Thymus (tissue), 11 donors: ENCODE measurements around the gene SNX24. TPM values are rescaled to one million over a fixed set of nuclear protein-coding genes. Genes with fewer than 3 reads are reported as not detected.
"Not testable (repeated sequence)": the region's sequence is repeated elsewhere in the genome, so short reads cannot be mapped to it uniquely, and the experiment has no call there.

Source experiments
- DNase-seq, 9 donors: peaks; one replicate each; pipeline ENCODE4 v3.0.0-alpha.2; 2013; ENCODE audit warnings: low spot score in 9 of 9, low read depth in 6 of 9, missing footprints in 1 of 9
- H3K27ac ChIP-seq, 2 donors: one replicate each; pipeline ENCODE4 v1.5.1; 2013; ENCODE audit warnings: control low read depth in 1 of 2, low read depth in 1 of 2, low read length in 1 of 2, mild to moderate bottlenecking in 1 of 2, moderate library complexity in 1 of 2
- H3K27me3 ChIP-seq, 2 donors: one replicate each; pipeline ENCODE4 v1.5.1; 2013; ENCODE audit warnings: low read length in 1 of 2; ENCODE audit not compliant: control insufficient read depth in 2 of 2, insufficient read depth in 1 of 2
- H3K36me3 ChIP-seq, 2 donors: one replicate each; pipeline ENCODE4 v1.5.1; 2013; ENCODE audit warnings: low read length in 1 of 2, mild to moderate bottlenecking in 1 of 2, moderate library complexity in 1 of 2; ENCODE audit not compliant: control insufficient read depth in 2 of 2, insufficient read depth in 2 of 2
- H3K4me1 ChIP-seq, 2 donors: one replicate each; pipeline ENCODE4 v1.5.1; 2013; ENCODE audit warnings: low read length in 2 of 2; ENCODE audit not compliant: control insufficient read depth in 2 of 2, insufficient read depth in 2 of 2
- H3K4me3 ChIP-seq, 2 donors: one replicate each; pipeline ENCODE4 v1.5.1; 2013; ENCODE audit warnings: low read length in 2 of 2, control low read depth in 1 of 2, mild to moderate bottlenecking in 1 of 2
- H3K9me3 ChIP-seq, 2 donors: one replicate each; pipeline ENCODE4 v1.5.1; 2013; ENCODE audit warnings: low read length in 1 of 2, mild to moderate bottlenecking in 1 of 2; ENCODE audit not compliant: control insufficient read depth in 2 of 2, insufficient read depth in 1 of 2
- WGBS: extraction: QIAGEN DNeasy Blood & Tissue Kit; methylation state at CpG from one replicate; pipeline ENCODE4 v1.1.7; 2013; 5-methylcytosine and 5-hydroxymethylcytosine counted together
- polyA plus RNA-seq: library from polyadenylated mRNA; stranded (reverse); fragments of 200-250 nt; gene quantifications from one replicate; pipeline ENCODE4 v1.2.3, GENCODE V29; 2013
- total RNA-seq: library from RNA; stranded (reverse); fragments of 120-200 nt; gene quantifications from one replicate; pipeline ENCODE4 v1.2.4, GENCODE V29; 2013
- donor health status: healthy.

The SNX24 gene
- total and polyA plus RNA-seq, 2 donors: 3.3 to 11.1 TPM

GRCh38 chr5:122972877-122973276 lies 127.5 kb downstream of the SNX24 start:
- Histone ChIP-seq H3K4me3 (no peak overlapping the region), H3K4me1 (no peaks in the 10 kb centered on the region), H3K27ac (no peak overlapping the region), H3K27me3 (no peaks in the 10 kb centered on the region), H3K36me3 (no peaks in the 10 kb centered on the region), H3K9me3 (no peaks in the 10 kb centered on the region)
- WGBS: 96% methylated on average over 4 of the region's 4 CpGs
- DNase-seq: no peak

- not testable (repeated sequence) for H3K27ac ChIP-seq, H3K9me3 ChIP-seq, H3K4me3 ChIP-seq, DNase-seq, H3K27me3 ChIP-seq, H3K4me1 ChIP-seq, H3K36me3 ChIP-seq
- WGBS: 84% methylated on average over 1 of the region's 1 CpG
These were observed 128.3 kb downstream of the SNX24 start for GRCh38 chr5:122973759-122974158.

- H3K27ac ChIP-seq, H3K36me3 ChIP-seq, H3K4me1 ChIP-seq, DNase-seq, H3K27me3 ChIP-seq, H3K9me3 ChIP-seq, H3K4me3 ChIP-seq: not testable (repeated sequence)
- WGBS: 98% methylated on average over 3 of the region's 3 CpGs
These were observed 128.8 kb downstream of the SNX24 start for GRCh38 chr5:122974251-122974650.

GRCh38 chr5:122977319-122977718 lies 131.9 kb downstream of the SNX24 start:
- no peaks in the 10 kb centered on the region for H3K27me3 ChIP-seq
- no peaks in the 10 kb centered on the region for H3K9me3 ChIP-seq
- H3K4me3 ChIP-seq: no peak overlapping the region
- H3K4me1 ChIP-seq: no peaks in the 10 kb centered on the region
- 95% methylated on average over 2 of the region's 2 CpGs for WGBS
- no peak overlapping the region for H3K27ac ChIP-seq
- DNase-seq: no peak
- H3K36me3 ChIP-seq: no peaks in the 10 kb centered on the region

- 96% methylated on average over 2 of the region's 2 CpGs for WGBS
These were observed 132.7 kb downstream of the SNX24 start for GRCh38 chr5:122978068-122978467.

GRCh38 chr5:122978644-122979297 lies 133.4 kb downstream of the SNX24 start:
- WGBS: 99% methylated on average over 5 of the region's 5 CpGs
- H3K27ac ChIP-seq: no peak overlapping the region
- H3K9me3 ChIP-seq: no peaks in the 10 kb centered on the region
- no peak for DNase-seq
- no peaks in the 10 kb centered on the region for H3K27me3 ChIP-seq
- no peak overlapping the region for H3K4me3 ChIP-seq
- H3K36me3 ChIP-seq: no peaks in the 10 kb centered on the region
- H3K4me1 ChIP-seq: no peaks in the 10 kb centered on the region

More at GRCh38 chr5:122978068-122978467, 132.7 kb downstream of the SNX24 start:
- no peaks in the 10 kb centered on the region for H3K36me3 ChIP-seq
- no peak overlapping the region for H3K4me3 ChIP-seq
- H3K27me3 ChIP-seq: no peaks in the 10 kb centered on the region
- DNase-seq: no peak
- H3K27ac ChIP-seq: no peak overlapping the region
- no peaks in the 10 kb centered on the region for H3K4me1 ChIP-seq
- H3K9me3 ChIP-seq: no peaks in the 10 kb centered on the region

- WGBS: 65% methylated on average over 2 of the region's 2 CpGs
- H3K9me3 ChIP-seq: no peaks in the 10 kb centered on the region
- H3K27ac ChIP-seq: no peak overlapping the region
- no peak overlapping the region for H3K4me3 ChIP-seq
- no peak for DNase-seq
- H3K36me3 ChIP-seq: no peaks in the 10 kb centered on the region
- no peaks in the 10 kb centered on the region for H3K4me1 ChIP-seq
- H3K27me3 ChIP-seq: no peaks in the 10 kb centered on the region
These were observed 136.4 kb downstream of the SNX24 start for GRCh38 chr5:122981846-122982245.

GRCh38 chr5:122982376-122982775 lies 137.0 kb downstream of the SNX24 start:
- no peaks in the 10 kb centered on the region for H3K36me3 ChIP-seq
- H3K4me3 ChIP-seq: no peak overlapping the region
- 52% methylated on average over 1 of the region's 1 CpG for WGBS

GRCh38 chr5:122984425-122984824 lies 139.0 kb downstream of the SNX24 start:
- H3K4me1 ChIP-seq: no peaks in the 10 kb centered on the region
- no peaks in the 10 kb centered on the region for H3K27me3 ChIP-seq
- H3K4me3 ChIP-seq: no peak overlapping the region
- no peak for DNase-seq
- no peaks in the 10 kb centered on the region for H3K36me3 ChIP-seq
- H3K27ac ChIP-seq: no peak overlapping the region
- no peaks in the 10 kb centered on the region for H3K9me3 ChIP-seq
- 92% methylated on average over 3 of the region's 3 CpGs for WGBS

More at GRCh38 chr5:122982376-122982775, 137.0 kb downstream of the SNX24 start:
- Histone ChIP-seq H3K4me1 (no peaks in the 10 kb centered on the region), H3K9me3 (no peaks in the 10 kb centered on the region), H3K27ac (no peak overlapping the region), H3K27me3 (no peaks in the 10 kb centered on the region)
- DNase-seq: no peak
